Sigmoid colon (tissue), 4 donors: ENCODE results near the gene PON2.

ENCODE experiments used
- EP300 ChIP-seq, 4 donors: sonication (generic); formaldehyde crosslinking; IDR thresholded peaks; one replicate each; pipeline ENCODE4 v1.6.1; 2017; ENCODE audit warnings: antibody characterized with exemption in 4 of 4
- POLR2A ChIP-seq, 2 donors: fragments of 450-650 bp; IDR thresholded peaks; one replicate each; pipeline ENCODE4 v1.6.1; 2016; ENCODE audit warnings: antibody characterized with exemption in 2 of 2, mild to moderate bottlenecking in 2 of 2, moderate library complexity in 2 of 2
- POLR2AphosphoS5 ChIP-seq, 4 donors: sonication (generic); formaldehyde crosslinking; IDR thresholded peaks; one replicate each; pipeline ENCODE4 v1.6.1; 2017; ENCODE audit warnings: antibody characterized with exemption in 4 of 4
- TF ChIP-seq, protein P1 (sequence below), 4 experiments: fragments of 450-650 bp in 3 of 4; fragments of 200-600 bp in 1 of 4; IDR thresholded peaks; one replicate each; pipeline ENCODE4 v1.5.1; 2016 to 2019; ENCODE audit warnings: antibody characterized with exemption in 4 of 4, mild to moderate bottlenecking in 3 of 4, moderate library complexity in 2 of 4

DNA sequence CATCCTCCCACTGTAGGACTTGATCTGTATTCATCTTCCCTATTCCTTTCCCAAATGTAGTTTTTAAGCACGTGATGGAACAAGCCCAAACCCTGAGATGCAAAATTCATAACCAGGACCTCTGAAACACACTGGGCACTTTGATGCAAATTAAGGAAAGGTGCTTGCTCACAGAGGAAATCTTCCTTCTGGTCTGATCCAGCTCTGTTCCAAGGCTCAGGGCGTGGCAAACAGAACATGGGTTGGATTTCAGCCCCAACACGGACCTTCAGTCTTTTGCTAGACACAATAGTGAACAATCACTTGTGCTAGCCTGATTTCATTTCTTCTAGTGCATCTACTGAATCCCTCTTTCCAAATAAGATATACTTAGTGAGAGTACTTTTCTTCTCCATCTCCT lies 66.6 kb downstream of the PON2 start:
- TF ChIP-seq POLR2A (IDR thresholded peaks at IDR 0.05) (no peak), POLR2AphosphoS5 (IDR thresholded peaks at IDR 0.05) (no peak), EP300 (IDR thresholded peaks at IDR 0.05) (no peak)
- TF ChIP-seq, protein P1, sequence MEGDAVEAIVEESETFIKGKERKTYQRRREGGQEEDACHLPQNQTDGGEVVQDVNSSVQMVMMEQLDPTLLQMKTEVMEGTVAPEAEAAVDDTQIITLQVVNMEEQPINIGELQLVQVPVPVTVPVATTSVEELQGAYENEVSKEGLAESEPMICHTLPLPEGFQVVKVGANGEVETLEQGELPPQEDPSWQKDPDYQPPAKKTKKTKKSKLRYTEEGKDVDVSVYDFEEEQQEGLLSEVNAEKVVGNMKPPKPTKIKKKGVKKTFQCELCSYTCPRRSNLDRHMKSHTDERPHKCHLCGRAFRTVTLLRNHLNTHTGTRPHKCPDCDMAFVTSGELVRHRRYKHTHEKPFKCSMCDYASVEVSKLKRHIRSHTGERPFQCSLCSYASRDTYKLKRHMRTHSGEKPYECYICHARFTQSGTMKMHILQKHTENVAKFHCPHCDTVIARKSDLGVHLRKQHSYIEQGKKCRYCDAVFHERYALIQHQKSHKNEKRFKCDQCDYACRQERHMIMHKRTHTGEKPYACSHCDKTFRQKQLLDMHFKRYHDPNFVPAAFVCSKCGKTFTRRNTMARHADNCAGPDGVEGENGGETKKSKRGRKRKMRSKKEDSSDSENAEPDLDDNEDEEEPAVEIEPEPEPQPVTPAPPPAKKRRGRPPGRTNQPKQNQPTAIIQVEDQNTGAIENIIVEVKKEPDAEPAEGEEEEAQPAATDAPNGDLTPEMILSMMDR (IDR thresholded peaks at IDR 0.05), result no peak
